Kidney (tissue), 14 donors: Measurements from ENCODE around the gene MIF4GD. TPM values are rescaled to one million over a fixed set of nuclear protein-coding genes. Genes with fewer than 3 reads are reported as not detected.

Experiments
- DNase-seq, 5 donors: peaks; one replicate each; pipeline ENCODE4 v3.0.0-alpha.2; 2013 to 2020
- FAIRE-seq: peaks from 2 replicates; lab custom pipeline; 2012; peaks lifted over from hg19 to GRCh38; lab: Jason Lieb, UNC
- H3K27ac ChIP-seq, 2 donors: one replicate each; pipeline ENCODE4 v1.7.0; 2013; ENCODE audit warnings: low read depth in 2 of 2, low read length in 2 of 2, inconsistent platforms in 1 of 2
- H3K27me3 ChIP-seq: one replicate; pipeline ENCODE4 v1.7.1; 2013; ENCODE audit warnings: low read length, inconsistent platforms; ENCODE audit not compliant: control insufficient read depth, insufficient read depth
- H3K36me3 ChIP-seq, 3 donors: one replicate each; pipeline versions ENCODE4 v1.7.0 to v1.7.1; 2013; ENCODE audit warnings: low read length in 3 of 3, control low read depth in 1 of 3, inconsistent platforms in 1 of 3; ENCODE audit not compliant: insufficient read depth in 3 of 3, control insufficient read depth in 2 of 3
- H3K4me1 ChIP-seq, 3 donors: one replicate each; pipeline versions ENCODE4 v1.7.0 to v1.7.1; 2013; ENCODE audit warnings: low read length in 3 of 3, inconsistent platforms in 1 of 3, low read depth in 1 of 3; ENCODE audit not compliant: control insufficient read depth in 2 of 3, insufficient read depth in 2 of 3
- H3K4me3 ChIP-seq, 3 donors: one replicate each; pipeline versions ENCODE4 v1.7.0 to v1.8.1; 2013; ENCODE audit warnings: low read length in 3 of 3, control low read depth in 1 of 3, inconsistent platforms in 1 of 3
- H3K9ac ChIP-seq, 3 donors: one replicate each; pipeline versions ENCODE4 v1.7.0 to v1.7.1; 2013; ENCODE audit warnings: low read length in 3 of 3, control low read depth in 1 of 3, inconsistent platforms in 1 of 3
- H3K9me3 ChIP-seq, 3 donors: one replicate each; pipeline versions ENCODE4 v1.7.0 to v1.7.1; 2013; ENCODE audit warnings: low read length in 3 of 3, control low read depth in 1 of 3, inconsistent platforms in 1 of 3; ENCODE audit not compliant: control insufficient read depth in 2 of 3, insufficient read depth in 1 of 3
- CTCF ChIP-seq: IDR thresholded peaks from 3 replicates; pipeline ENCODE4 v1.5.1; 2012; ENCODE audit warnings: mild to moderate bottlenecking, moderate library complexity, borderline replicate concordance; ENCODE audit not compliant: insufficient read depth; ENCODE audit errors: extremely low read depth
- intact Hi-C: fragments of 100-400 bp; cut with DNase I; formaldehyde crosslinking; loops from one replicate; pipeline ENCODE4 v1.11.1; 2022
- polyA plus RNA-seq: library from polyadenylated mRNA; stranded (reverse); fragments of 350-450 nt; fragmentation: Illumina TruSeq; extraction: RNeasy Lipid Tissue Mini Kit (QIAGEN cat#74804); gene quantifications from one replicate; pipeline ENCODE4 v1.2.3, GENCODE V29; 2014; ENCODE audit warnings: low read depth, low replicate concordance; ENCODE audit not compliant: insufficient read depth
- total RNA-seq: library from RNA; stranded (reverse); fragmentation: NEBNext Ultra II Directional; extraction: Animal tissue kit (Norgen Biotek cat#: 25700); gene quantifications from one replicate; pipeline ENCODE4 v1.2.1, GENCODE V29; 2021
- donor health status: control.
- donor health status: control.
- donor health status: control.
- donor health status: control.
- donor health status: control.
- donor health status: DM: yes; HTN: yes; CAD: no.
- donor health status: Normal renal cell carcinoma (clear cell type).

MIF4GD gene
- total and polyA plus RNA-seq, 2 donors from 2014 or later: 28.2 to 30.1 TPM

GRCh38 chr17:75289115-75289831 is 18.2 kb upstream of the MIF4GD start, which contains the start of gene SLC25A19:
Gene SLC25A19 (minus strand): TSS chr17:75289433. CDS start chr17:75286764, 2,669 bp downstream.
- TF ChIP-seq CTCF: no peak
- intact Hi-C loops: no loop called here
- FAIRE-seq (peak; percentile 69), DNase-seq (peak; percentile 98 to 99 (median 99))
- H3K9ac ChIP-seq: peak within 1 kb of the TSS; percentile 77 to 84 (median 81)
- peak within 1 kb of the TSS; percentile 71 to 90 (median 87) for H3K4me3 ChIP-seq
- peaks cover 0 to 4% (median 3%) of the 10 kb centered on the region in 3 donors for H3K36me3 ChIP-seq
- H3K4me1 ChIP-seq: peaks cover 0 to 3% (median 0%) of the 10 kb centered on the region in 3 donors
- no peaks in the 10 kb centered on the region for H3K27me3 ChIP-seq
- H3K27ac ChIP-seq: peak within 1 kb of the TSS; percentile 92 to 93
- no peaks in the 10 kb centered on the region for H3K9me3 ChIP-seq

GRCh38 chr17:75288770-75289114 is 17.7 kb upstream of the MIF4GD start:
- H3K9me3 ChIP-seq: no peaks in the 10 kb centered on the region
- H3K4me3 ChIP-seq: peak overlapping the region; percentile 66 to 87 (median 71)
- DNase-seq: no peak
- H3K27ac ChIP-seq: peak overlapping the region; percentile 39 to 93
- peaks cover 0 to 4% (median 3%) of the 10 kb centered on the region in 3 donors for H3K36me3 ChIP-seq
- TF ChIP-seq CTCF: no peak
- H3K27me3 ChIP-seq: no peaks in the 10 kb centered on the region
- H3K9ac ChIP-seq: peak overlapping the region; percentile 61 to 73 (median 62)
- intact Hi-C loops: no loop called here
- FAIRE-seq: no peak
- peaks cover 0 to 3% (median 0%) of the 10 kb centered on the region in 3 donors for H3K4me1 ChIP-seq

GRCh38 chr17:75288359-75288758 is 17.3 kb upstream of the MIF4GD start:
- Histone ChIP-seq H3K9me3 (no peaks in the 10 kb centered on the region), H3K36me3 (peaks cover 0 to 4% (median 3%) of the 10 kb centered on the region in 3 donors), H3K4me3 (peak overlapping the region in 1 of 3 donors; percentile 71), H3K4me1 (peaks cover 0 to 3% (median 0%) of the 10 kb centered on the region in 3 donors), H3K27ac (no peak overlapping the region), H3K9ac (no peak overlapping the region), H3K27me3 (no peaks in the 10 kb centered on the region)
- no peak for TF ChIP-seq CTCF
- intact Hi-C loops: no loop called here
- DNase-seq (no peak), FAIRE-seq (no peak)
